HuH-7 (cell line): ENCODE results near the gene CLCNKA.
"Not testable (repeated sequence)": the region's sequence is repeated elsewhere in the genome, so short reads cannot be mapped to it uniquely, and the experiment has no call there.

Experiments used
- DNase-seq: peaks from one replicate; pipeline ENCODE4 v3.0.0; 2011; ENCODE audit warnings: low spot score

CLCNKA gene

DNA sequence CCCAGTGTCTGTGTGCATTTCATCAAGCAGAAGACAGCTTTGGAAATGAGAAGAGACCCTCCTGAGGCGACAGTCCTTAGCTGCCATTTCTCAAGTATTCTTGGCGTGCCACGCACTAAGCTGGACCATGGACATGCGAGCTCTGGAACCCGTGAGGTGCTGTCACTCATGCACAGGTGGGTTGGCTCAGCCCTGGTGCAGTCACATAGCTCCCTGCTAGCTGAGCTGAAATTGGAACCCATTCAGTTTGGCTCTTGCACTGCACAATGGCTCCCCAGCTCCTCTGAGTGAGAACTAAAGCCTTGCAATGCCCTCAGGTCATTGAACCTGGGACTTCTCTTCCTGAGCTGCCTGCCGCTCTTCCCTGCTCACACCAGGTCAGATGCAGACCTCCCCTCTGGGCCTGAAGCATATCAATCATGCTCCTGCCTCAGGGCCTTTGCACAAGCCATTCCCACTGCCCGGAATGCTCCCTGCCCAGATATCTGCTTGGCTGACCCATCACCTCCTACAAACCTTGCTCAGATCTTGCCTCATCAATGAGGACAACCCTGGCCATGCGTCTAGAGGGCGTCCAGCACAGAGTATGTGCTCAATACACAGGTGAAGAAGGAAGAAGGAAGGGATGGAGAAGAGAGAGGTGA, 24.1 kb upstream of the CLCNKA start:
- DNase-seq: no peak

DNA sequence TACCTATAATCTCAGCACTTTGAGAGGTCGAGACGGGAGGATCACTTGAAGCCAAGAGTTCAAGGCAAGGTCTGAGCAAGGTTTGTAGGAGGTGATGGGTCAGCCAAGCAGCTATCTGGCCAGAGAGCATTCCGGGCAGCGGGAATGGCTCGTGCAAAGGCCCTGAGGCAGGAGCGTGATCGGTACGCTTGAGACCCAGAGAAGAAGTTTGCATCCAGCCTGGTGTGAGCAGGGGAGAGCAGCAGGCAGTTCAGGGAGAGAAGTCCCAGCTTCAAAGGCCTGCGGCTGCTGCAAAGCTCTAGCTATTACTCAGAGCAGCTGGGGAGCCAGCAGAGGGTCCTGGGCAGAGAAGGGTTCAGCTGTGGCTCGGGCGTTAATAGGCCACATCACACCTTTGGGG, 22.9 kb upstream of the CLCNKA start:
- no peak for DNase-seq

DNA sequence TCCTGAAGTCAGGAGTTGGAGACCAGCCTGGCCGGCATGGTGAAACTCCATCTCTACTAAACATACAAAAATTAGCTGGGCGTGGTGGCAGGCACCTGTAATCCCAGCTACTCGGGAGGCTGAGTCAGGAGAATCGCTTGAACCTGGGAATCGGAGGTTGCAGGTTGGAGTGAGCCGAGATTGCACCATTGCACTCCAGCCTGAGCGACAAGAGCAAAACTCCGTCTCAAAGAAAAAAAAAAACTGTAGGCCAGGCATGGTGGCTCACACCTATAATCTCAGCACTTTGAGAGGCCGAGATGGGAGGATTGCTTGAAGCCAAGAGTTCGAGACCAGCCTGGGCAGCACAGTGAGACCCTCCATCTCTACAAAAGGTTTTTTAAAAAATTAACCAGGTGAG, 20.6 kb upstream of the CLCNKA start:
- DNase-seq: not testable (repeated sequence)

DNA sequence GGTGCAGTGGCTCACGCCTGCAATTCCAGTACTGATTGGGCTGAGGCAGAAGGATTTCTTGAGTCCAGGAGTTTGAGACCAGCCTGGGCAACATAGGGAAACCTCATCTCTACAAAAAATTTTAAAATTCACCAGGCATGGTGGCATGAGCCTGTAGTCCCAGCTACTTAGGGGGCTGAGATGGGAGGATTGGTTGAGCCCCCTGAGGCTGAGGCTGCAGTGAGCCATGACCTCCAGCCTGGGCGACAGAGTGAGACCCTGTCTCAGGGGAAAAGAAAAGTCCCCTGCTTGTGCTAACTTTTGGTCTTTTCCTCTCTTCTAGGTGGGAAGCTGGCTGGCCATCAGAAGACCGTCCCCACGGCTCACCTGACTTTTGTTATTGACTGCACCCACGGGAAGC, 16.2 kb upstream of the CLCNKA start:
- DNase-seq: no peak

DNA sequence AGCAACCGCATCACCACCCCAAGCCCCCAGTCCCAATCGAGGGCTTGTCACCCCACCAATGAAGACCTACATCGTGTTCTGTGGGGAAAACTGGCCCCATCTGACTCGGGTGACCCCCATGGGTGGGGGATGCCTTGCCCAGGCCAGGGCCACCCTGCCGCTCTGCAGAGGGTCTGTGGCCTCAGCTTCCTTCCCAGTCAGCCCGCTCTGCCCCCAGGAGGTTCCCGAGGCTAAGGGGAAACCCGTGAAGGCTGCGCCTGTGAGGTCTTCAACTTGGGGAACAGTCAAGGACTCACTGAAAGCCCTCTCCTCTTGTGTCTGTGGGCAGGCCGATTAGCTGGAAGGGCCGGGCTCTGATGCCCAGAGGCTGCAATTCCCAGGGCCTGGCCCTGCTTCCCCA, 15.8 kb upstream of the CLCNKA start:
- DNase-seq: no peak

DNA sequence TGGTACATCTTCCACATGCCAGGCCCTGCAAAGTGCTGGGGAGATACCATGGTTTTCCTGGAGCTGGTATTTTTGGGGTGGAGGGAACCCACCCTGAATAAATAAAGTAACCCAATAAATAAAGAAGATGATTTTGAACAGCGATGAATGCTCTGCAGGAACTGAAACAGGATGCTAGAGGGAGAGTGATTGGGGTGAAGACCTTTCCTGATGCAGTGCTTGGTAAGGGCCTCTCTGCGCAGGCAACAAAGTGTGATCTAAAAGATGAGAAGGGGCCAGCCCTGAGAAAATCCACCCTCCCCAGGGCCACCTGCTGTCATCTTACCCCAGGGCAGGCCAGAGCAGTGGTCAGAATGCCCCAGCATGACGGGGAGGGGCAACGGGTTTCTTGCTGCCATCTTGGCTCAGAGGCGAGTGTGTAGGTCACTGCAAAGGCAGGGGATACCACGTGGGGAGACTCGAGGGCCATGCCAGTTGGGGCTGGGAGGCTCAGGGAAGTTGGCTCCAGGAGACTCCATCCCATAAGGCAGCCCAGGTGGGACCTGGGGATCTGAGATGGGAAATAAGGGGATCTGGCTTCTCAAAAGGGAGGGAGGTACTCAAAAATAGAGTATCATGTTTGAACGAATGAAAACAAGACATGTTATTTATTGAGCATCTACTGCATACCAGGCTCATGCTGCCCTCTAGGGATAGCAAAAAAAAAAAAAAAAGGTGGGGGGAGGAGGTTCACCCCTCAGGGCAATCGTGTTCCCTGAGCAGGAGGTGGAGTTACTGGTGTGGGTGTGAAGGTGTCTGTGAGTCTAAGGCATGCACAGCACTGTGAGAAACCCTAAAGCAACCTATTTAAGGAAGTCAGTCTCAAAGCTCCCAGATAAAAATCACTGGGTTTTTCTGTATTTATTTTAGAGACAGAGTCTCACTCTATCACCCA, 15.0 kb upstream of the CLCNKA start:
- no peak for DNase-seq

DNA sequence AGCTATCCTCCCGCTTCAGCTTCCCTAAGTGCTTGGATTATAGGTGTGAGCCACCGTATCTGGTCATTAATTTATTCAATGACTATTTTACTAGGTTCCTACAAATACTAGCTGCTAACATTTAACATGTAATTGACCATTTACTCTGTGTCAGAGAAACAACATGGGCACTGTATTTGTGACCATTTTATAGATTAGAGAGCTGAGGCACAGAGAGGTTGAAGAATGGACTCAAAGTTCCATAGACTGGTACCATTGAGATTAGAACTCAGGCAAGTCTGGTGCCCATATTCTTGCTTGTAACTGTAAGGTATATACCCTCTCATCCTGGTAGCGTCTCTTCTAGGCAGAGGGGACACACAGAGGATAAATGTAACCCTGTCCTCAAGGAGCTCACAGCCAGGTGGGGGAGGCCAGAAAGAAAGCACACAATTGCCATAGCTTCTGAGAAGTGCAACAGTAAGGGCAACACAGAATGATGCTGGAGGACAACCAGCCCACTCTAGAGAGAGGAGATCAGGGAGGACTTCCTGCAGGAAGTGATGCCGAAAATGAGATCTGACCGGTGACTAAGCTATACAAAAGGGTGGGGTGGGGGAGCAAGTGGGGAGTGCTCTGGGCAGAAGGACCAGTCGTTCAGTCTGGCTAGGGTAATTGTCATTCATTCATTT, 14.0 kb upstream of the CLCNKA start:
- DNase-seq: no peak

DNA sequence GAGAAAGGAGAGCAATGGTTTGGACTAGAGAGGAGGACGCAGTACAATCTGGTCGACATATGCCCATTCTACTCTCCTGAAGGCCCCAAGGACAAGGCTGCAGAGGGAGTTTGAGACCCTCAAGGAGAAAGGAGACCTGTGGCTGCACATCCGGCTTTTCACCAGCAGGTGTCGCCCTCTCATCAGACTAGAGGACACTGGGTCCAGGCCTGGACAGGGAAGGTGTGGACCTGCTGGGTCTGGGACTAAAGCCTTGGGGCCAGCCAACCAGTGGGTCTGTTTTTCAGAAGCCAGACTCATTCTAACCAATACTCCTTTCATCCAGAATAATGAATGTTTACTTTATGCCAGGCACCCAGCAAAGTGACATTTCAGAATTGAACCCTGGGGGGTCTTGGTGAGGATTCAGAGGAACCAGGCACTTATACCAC, 12.8 kb upstream of the CLCNKA start:
- DNase-seq: peak; percentile 82

DNA sequence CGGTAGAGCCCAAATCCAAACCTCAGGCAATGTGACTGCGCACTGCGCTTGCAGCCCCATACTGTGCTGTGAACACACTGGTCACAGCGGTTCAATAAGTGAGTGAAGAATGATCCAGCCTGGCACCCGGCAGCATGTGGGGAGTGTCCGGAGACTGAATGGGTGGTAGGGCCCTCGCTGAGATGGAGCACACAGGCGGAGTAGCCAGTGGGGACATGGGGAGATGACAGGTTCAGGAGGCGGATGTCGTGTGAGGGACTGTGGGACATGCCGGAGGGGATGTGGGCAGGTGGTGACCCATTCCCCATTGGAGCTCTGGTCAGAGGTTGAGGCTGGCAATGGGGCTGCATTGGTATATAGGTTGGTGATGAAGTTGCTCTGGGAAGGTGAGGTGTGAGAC, 12.2 kb upstream of the CLCNKA start:
- no peak for DNase-seq

DNA sequence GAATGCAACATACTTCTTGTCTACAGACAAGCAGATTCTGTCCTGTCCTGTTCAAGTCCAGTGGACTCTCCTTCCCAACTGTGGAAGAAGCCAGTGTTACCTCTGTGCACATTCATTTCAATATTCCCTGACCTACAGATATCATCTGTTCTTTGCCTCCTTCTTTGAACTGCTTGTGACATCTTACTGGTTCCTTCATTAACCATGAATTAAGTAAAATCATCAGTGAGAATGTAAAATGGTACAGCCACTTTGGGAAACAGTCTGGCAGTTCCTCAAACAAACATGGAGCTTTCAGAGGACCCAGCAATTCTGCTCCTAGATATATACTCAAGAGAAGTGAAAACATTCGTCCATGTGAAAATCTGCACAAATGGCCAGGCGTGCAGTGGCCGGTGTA, 11.0 kb upstream of the CLCNKA start:
- DNase-seq: no peak

DNA sequence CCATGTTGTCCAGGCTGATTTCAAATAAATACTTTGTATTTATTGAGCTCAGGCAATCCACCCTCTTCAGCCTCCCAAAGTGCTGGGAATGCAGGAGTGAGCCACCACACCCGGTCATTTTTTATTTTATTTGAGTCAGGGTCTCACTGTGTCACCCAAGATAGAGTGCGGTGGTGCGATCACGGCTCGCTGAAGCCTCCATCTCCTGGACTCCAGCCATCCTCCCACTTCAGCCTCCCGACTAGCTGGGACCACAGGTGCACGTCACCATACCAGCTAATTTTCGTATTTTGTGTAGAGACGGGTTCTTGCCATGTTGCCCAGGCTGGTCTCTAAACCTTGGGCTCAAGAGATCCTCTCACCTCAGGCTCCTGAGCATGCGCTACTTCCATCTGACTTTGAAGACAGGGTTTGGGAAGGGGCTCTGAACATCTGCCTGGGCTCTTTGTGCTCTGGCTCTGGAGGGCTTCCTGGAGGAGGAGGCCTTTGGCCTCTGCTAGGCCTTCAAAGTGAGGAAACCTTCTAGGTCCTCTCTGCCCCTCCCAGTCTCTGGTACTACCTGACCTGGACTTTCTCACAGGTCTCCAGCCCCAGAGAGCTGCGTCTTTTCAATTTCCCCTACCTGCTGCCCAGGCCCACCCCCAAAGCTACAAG, 9.8 kb upstream of the CLCNKA start:
- no peak for DNase-seq

DNA sequence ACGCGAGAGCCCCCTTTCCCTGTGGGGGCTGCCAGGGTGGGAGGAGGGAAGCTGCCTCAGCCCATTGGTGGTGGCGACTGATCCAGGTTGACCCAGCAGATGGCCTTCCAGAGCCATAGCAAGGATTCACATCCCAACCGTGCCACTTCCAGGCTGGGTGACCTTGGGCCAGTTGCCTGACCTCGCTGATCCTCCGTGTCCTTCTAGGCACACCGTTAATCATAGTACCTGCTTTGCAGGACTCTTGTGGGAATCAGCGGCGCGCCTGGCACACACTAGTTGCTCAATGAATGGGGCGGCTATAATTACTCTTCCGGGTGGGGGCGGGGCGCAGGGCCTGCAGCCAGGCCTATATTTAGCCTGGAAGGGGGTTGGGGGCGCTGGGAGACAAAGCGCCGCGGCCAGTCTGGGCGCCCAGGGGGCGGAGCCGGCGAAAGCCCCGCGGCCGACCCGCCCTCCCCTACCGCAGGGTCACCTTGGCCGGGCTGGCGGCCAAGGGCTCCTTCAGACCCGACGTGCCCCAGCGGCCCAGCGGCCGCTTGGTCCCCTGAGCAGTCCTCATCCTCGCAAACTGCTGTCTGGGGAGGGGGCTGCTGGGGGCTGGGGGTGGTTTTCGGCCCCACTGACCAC, 9.1 kb upstream of the CLCNKA start:
- peak; percentile 91 for DNase-seq

DNA sequence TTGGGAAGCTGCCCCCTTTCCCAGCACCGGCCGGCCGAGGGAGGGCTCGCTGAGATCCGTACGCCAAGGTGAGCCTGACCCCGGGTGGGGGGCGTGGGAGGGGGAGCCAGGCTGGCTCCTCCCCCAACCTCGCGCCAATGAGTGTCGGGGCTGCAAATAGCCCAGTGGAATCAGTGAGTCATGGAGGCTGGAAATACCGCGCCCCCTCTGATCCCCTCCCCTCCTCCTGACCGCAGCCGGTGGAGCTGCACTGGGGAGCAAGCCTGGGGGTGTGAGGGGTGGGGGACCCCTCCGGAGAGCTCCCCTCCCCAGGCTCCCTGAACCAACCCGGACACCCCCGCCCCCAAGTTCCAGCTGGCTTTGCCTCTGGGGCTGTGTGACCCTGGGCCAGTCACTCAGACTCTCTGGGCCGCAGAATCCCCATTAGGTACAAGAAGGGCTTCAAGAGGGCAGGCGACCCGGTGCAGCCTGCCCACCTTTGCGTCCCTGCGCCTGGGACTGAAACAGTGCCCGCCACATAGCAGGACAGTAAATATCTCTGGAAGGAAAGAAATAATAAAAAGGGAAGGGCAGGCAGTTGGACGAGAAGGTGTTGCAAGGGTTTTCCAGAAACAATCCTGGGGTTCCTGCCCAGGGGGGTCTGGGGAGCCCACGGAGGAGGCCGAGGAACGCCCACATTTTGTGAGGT, 8.5 kb upstream of the CLCNKA start:
- DNase-seq: peak; percentile 89

DNA sequence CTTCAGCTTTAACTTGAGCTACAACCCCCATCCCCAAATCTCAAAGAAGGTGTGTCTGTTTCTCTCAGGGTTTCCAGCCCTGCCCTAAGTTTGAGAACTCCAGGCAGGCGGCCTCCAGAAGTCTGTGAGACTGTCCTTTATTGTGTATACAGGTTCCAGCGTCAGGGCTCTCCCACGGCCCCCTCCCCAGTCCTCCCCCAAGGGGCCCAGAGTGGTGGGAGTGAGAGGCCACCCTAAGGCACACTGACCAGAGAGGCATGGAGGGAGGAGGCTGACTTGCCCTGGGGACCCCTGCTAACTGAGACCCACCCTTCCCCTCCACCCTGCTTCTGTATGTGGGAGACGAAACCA, 8.0 kb upstream of the CLCNKA start:
- no peak for DNase-seq

DNA sequence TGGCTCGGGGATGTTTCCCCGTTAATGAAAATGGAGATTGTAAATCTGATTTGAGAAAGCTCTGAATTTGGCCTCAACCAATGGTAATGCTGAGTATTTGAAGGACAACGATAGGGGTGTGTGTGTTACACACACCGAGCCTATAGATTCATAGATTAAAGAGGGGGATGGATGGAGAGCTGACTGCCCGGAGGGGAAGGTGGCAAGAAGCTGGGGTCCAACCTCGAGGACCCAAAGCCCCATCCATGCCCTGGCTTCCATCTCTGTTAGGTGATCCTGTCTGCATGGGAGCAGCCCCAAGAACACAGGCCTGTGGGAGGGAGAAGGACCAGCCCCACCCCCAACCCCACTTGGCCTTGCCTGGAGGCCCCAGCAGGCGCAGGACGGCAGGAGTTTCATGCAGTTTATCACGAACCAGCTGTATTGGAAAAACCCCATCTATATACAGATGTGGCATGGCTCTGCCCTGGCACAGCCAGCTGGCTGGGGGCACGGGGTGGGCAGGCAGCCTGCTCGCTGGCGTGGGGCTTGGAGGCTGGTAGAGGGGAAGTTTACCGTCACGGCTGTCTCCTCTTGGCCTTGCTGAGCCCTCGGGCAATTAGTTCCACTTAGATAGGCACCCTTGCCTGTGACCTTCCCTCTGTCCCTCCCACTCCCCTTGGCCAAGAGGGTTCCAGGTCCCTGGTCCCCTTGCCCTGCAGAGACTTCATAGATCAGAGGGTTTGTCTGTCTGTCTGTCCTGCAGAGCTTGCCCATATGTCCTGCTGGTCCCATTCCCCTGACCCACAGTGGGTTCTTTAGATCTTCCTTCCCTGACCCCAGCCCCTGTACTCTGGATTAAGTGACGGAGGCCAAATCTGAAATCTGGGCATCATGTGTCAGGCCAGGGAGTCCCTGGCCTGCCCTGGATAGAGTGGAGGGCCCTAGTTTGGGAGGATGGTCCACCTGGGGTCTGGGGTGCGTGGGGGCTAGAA, 7.0 kb upstream of the CLCNKA start:
- no peak for DNase-seq

DNA sequence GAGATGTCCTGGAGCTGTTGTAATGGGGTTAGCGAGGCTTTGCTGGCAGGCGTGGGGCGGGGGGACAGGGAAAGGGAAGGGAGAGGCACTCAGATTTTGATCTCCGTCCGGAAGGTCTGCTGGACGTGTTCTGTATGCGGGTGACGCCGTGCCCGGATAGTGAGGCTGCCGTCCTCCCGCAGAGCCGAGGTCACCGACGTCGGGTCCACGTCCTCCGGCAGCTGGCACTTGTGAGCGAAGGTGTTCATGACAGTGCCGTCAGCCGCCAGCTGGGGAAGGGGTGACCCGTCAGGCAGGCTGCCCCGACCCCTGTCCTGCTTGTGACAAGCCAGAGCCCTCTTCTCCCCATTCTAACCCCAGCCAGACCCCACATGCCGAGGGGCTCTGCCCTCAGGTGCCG, 6.3 kb upstream of the CLCNKA start:
- DNase-seq: no peak

DNA sequence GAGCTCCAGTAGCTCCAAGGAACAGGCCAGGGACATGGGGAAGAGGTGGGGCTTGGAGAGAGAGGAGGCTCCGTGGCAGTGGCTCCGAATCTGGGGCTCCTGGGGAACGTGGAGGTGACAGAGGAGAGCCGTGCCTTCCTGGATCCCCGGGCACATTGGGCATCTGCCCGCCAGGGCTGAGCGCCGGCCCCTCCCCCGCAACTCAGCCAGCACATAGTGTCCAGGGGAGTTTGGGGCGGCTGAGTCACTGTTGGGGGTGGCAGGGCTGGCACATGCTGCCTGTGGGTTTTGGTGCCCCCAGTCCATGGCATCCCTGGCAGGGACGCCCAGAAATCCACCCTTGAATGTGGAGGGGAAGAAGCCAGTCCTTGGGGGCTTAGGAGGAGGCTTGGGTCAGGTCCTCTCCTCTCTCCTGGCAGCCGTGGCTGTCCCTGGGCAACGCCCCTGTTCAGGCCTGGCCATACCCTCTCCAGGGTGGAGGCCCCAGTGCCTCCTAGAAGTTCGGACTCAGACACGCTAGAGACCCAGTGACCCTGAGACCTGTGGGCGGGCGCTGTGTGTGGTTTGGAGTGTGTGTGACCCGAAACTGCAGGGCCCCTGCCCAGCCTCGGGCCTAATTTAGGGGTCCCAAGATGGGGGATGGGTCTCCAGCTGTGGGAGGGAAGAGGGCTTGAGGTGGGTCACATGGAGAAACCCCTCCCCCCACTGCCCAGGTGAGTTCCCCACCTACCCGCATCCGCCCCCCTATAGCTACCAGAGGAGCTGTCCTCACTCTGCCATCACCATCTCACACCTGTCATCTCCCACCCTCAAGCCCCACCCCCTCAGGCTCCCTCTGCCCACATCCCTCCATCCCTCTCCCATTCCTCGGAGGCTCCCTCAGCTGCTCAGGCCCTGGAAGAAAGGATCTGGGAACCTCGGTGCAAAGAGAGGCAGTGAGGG, 5.6 kb upstream of the CLCNKA start:
- DNase-seq: no peak

DNA sequence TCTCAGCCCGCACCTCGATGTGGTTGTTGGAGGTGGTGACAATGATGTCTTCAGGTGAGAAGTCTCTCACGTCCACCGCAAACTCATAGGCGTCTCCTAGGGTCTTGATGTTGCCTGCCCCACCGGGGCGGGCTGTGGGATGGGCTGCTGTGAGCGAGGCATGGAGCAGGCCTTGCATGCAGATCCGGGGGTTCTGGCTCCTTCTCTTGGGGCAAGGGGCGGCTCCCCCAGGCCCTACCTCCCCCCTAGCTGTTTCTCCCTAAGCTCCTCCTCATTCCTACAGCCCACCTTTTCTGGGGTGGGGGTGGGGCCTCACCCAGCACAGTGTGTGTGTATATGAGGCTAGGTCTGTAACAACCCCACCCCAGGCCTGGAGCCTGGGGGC, 4.8 kb upstream of the CLCNKA start:
- no peak for DNase-seq
